Left kidney (tissue), 2 donors: ENCODE results near the gene KCTD19. TPM values are rescaled to one million over a fixed set of nuclear protein-coding genes. Genes with fewer than 3 reads are reported as not detected.
A peak's percentile ranks its signal among the peaks of the same experiment; 100 is the strongest.

Experiments used
- DNase-seq: peaks from one replicate; pipeline ENCODE4 v3.0.0-alpha.2; 2013
- polyA plus RNA-seq: library from polyadenylated mRNA; unstranded; fragments of 120-200 nt; gene quantifications from one replicate; pipeline ENCODE4 v1.2.1, GENCODE V29; 2013; ENCODE audit not compliant: insufficient read length

KCTD19 gene
- polyA plus RNA-seq, 1 donor: 1.6 TPM

DNA sequence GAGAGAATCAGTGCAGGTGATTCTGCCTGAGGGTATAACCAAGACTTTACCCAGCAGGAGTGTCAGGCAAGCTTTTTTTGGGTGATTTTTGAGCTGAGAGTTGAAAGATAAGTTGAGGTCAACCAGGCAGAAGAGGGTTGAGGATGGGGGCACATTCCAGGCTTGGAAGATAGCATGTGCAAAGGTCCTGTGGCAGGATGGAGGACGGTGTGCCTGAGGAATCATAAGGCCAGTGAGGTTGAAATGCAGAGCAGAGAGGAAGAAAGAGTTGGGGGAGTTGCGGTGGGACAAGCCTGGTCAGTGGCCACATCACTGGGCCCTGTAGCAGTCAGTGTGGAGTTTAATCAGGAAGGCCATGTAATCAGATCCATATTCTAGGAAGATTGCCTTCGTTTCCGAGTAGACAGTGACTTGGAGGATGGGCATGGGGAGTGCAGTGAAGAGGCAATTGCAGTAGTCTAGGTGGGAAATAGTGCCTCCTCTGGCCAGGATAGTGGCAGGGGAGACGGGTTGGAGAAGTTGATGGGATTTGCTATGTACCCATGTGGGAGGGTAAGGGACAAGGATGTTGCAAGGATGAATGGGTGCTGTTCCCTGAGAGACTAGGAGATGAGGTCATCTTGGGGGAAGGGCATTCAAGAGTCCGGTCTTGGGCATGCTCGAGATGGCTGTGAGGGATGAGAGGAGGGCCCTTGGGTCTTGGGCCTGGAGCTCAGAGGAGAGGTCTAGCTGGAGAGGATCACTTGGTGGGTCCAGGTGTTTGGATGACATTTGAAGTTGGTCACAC, 43.3 kb downstream of the KCTD19 start:
- DNase-seq: no peak

GRCh38 chr16:67282447-67282805, 44.1 kb downstream of the KCTD19 start:
- DNase-seq: no peak

DNA sequence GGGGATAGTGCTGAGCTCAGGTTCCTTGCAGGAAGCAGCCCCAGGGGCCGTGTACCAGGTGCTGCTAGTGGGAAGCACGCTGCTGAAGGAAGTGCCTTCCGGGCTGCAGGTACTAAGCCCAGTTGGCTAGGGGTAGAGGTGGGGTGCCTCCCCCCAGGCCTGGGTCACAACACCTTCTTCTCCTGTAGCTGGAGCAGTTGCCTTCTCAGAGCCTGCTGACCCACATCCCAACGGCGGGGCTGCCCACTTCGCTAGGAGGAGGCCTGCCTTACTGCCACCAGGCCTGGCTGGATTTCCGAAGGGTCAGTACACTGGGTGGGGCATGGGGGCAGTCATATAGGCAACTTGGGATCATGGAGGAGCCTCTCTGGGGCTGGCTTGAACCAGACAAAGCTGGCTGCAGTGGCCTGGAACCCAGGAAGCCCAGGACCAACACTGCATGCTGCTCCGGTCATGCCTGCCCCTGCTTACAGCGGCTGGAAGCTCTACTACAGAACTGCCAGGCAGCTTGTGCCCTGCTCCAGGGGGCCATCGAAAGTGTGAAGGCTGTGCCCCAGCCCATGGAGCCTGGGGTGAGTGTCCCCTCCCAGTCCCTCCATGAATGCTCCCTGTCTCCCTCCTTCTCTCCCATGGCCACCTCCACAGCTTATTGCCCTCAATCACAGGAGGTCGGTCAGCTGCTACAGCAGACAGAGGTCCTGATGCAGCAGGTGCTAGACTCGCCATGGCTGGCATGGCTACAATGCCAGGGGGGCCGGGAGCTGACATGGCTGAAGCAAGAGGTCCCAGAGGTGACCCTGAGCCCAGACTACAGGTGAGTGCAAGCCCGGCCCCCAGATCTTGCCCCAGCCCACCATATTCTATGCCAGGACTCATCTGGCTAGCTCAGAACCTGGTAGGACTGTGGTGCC, 44.8 kb downstream of the KCTD19 start:
- DNase-seq: no peak

- no peak for DNase-seq
Measured at GRCh38 chr16:67280090-67281015, 46.2 kb downstream of the KCTD19 start.

GRCh38 chr16:67279296-67280089, 47.0 kb downstream of the KCTD19 start, which contains the start of gene PLEKHG4:
Gene PLEKHG4, plus strand, starts transcription at chr16:67279532. Its CDS starts 513 bp downstream, at chr16:67280045.
- DNase-seq: peak; percentile 60

DNA sequence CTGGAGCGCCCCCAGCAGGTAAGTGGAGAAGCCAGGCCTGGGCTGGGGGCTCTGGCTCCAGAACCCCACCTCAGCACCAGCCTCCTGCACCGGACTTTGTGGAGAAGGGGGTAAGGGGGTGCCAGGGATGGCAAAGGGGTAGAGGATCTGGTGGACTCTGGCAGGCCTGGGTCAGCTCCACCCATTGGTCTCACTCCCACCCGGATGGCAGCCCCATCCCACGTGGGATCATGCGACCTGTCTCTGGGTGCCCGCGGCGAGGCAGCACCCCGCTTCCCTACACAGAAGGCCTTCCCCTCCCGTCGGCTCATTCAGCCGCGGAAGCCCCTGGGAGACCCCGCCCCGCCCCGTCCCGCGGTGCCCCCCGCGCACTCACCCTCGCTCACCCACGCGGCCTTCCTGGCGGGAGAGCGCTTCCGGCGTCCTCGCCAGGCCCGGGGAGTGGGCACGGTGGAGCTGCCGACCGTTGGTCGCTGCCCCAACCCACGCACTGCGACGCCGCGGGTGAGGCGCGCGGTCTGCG, 47.7 kb downstream of the KCTD19 start:
- DNase-seq: no peak

- no peak for DNase-seq
Measured at GRCh38 chr16:67277999-67278772, 48.4 kb downstream of the KCTD19 start.

DNA sequence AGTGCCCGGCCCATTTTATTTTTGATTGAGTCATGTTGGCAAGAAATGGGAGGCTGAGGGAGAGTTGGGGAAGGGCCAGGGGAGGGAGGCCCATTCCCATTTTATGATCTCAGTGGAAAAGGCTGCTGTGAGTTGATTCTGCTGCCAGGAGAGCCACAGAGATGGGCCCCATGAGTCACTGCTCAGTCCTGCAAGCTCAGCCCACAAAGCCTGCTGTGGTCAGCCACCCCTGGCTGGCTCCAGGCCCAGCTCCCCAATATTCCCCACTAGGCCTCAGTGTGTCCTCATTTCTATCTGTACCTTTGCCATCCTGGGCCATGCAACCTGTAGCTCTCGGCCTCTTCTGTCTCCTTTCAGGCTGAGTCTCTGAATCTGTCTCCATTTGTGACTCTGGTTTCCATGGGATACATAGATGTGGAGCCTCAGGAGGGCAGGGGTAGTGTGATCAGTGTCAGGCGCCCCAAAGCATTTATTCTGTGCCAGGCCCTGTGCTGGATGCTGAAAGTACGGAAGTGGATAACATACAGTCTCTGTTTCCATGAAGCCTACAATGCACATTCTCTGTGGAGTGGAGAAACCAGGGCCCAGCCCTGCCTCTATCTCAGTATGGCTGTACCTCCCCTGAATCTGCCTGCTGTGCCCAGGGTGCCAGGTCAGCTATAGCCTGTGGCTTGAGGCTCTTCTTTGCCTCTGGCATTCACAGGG, 49.1 kb downstream of the KCTD19 start:
- DNase-seq: no peak

DNA sequence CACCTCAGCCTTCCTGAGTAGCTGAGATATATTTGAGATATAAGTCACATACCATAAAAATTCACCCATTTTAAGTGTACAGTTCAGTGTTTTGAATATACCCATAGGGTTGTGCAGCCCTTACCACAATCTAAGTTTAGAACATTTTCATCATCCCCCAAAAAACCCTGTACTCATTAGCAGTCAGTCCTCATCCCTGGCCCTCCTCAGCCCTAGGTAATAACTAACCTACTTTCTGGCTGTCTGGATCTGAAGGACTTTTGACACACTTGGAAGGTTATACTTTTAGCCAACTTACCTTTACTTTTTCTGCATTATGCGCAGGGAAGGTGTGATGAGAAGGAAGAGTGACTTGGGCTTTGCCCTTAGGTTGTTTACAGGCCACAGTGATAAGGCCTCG, 51.2 kb downstream of the KCTD19 start:
- no peak for DNase-seq

- no peak for DNase-seq
Measured at GRCh38 chr16:67271446-67271845, 55.1 kb downstream of the KCTD19 start.

DNA sequence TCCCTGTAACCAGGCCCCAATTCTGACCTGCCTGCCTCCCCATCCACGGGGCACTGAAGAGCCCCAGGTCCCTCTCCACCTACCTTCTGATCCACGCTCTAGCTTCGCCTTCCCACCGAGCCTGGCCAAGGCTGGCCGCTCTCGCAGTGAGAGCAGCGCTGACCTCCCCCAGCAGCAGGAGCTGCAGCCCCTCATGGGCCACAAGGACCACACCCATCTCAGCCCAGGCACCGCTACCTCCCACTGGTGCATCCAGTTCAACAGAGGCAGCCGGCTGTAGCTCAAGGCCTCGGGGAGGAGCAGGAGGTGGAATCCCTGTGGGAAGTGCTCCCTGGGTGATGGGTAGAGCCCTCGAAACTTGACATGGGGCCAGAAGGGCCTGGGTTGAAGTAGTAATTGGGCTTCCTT, 55.6 kb downstream of the KCTD19 start:
- no peak for DNase-seq

GRCh38 chr16:67269766-67270165, 56.8 kb downstream of the KCTD19 start:
- DNase-seq: no peak

GRCh38 chr16:67268136-67268579, 58.4 kb downstream of the KCTD19 start:
- no peak for DNase-seq

- DNase-seq: no peak
Measured at GRCh38 chr16:67265834-67266233, 60.7 kb downstream of the KCTD19 start.

GRCh38 chr16:67264866-67265265, 61.7 kb downstream of the KCTD19 start:
- no peak for DNase-seq

DNA sequence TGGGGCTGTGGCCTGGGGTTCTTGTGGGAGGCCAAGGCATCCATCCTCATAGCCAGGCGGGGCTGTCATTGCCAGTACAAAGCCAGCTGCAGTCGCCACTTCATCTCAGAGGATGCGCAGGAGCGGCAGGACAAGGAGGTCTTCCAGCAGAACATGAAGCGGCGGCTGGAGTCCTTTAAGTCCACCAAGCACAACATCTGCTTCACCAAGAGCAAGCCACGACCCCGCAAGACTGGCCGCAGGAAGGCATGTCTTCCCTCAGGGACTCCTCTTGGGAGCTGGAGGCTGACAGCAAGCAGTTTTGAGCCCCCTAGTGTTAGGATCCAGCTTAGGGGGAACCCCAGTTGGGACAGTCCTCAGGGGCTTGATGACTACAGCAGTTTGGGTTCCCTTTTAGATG, 62.3 kb downstream of the KCTD19 start:
- DNase-seq: no peak

GRCh38 chr16:67263201-67263600, 63.3 kb downstream of the KCTD19 start:
- no peak for DNase-seq

DNA sequence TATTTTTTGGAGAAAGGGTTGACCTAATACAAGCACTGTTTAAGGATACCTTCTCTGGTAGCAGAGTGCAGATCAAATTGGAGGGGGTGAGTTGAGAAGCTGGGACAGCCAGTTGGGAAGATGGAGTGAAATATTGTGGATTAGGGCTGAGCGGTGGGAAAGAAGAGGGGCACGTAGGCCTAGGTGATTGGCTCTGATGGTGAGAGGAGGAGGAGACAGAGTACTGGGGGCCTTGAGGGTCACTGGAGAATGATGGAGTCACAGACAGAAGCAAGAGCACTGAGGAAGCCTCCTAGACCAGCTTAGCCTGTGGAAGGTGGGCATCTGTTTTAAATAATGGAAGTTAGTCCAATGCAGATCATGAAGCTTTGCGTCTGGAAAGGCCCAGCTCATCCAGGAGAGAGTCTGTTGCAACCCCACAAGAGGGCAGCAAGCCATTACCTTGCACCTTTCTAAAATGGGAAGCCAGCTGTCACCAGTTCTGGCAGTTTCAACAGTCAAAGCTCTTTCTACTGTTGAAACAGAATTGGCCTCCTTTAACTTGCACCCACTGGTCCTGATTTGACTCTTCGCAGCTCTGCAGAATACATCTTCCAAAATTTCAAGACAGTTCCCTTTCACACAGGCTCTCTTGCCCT, 66.0 kb downstream of the KCTD19 start:
- no peak for DNase-seq

DNA sequence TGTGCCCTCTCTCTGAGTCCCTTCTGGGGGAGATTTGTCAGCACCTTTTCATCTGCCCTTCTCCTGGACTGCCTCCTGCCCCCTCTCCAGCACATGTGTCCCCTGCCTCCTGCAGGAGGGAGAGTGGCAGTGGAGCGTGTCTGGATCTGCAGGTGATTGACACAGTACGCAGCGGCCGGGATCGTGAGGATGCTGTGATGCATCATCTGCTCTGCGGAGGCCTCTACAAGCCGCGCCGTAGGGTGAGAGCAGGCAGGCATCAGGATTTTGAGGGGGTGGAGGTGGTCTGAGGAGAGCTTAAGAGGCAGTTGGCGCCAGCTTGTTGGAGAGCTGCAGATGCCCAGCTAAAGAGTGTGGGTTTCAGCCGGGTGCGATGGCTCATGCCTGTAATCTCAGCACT, 66.8 kb downstream of the KCTD19 start:
- DNase-seq: no peak
